Lower leg skin (tissue), 3 donors: ENCODE data around the gene DNASE1L3.

Experiments
- POLR2A ChIP-seq, 2 donors: fragments of 450-650 bp; IDR thresholded peaks; one replicate each; pipeline ENCODE4 v1.6.1; 2016 to 2017; ENCODE audit warnings: antibody characterized with exemption in 2 of 2, mild to moderate bottlenecking in 1 of 2, moderate library complexity in 1 of 2
- TF ChIP-seq, protein P1 (sequence below), 3 donors: fragments of 450-650 bp; IDR thresholded peaks; one replicate each; pipeline ENCODE4 v1.5.1; 2016; ENCODE audit warnings: antibody characterized with exemption in 3 of 3, mild to moderate bottlenecking in 3 of 3, moderate library complexity in 2 of 3

GRCh38 chr3:58184982-58185360, 25.8 kb downstream of the DNASE1L3 start:
- TF ChIP-seq POLR2A (IDR thresholded peaks at IDR 0.05): no peak
- TF ChIP-seq, protein P1, sequence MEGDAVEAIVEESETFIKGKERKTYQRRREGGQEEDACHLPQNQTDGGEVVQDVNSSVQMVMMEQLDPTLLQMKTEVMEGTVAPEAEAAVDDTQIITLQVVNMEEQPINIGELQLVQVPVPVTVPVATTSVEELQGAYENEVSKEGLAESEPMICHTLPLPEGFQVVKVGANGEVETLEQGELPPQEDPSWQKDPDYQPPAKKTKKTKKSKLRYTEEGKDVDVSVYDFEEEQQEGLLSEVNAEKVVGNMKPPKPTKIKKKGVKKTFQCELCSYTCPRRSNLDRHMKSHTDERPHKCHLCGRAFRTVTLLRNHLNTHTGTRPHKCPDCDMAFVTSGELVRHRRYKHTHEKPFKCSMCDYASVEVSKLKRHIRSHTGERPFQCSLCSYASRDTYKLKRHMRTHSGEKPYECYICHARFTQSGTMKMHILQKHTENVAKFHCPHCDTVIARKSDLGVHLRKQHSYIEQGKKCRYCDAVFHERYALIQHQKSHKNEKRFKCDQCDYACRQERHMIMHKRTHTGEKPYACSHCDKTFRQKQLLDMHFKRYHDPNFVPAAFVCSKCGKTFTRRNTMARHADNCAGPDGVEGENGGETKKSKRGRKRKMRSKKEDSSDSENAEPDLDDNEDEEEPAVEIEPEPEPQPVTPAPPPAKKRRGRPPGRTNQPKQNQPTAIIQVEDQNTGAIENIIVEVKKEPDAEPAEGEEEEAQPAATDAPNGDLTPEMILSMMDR (IDR thresholded peaks at IDR 0.05): no peak
